H9 (cell line): ENCODE data around the gene TBC1D1. TPM values are rescaled to one million over a fixed set of nuclear protein-coding genes. Genes with fewer than 3 reads are reported as not detected.

Experiments used
- DNase-seq: peaks from one replicate; pipeline ENCODE4 v3.0.0-alpha.2; 2017
- H2AFZ ChIP-seq: one replicate; pipeline ENCODE4 v1.6.1; 2013; ENCODE audit warnings: mild to moderate bottlenecking, low read length, control low read depth, moderate library complexity
- H2AK5ac ChIP-seq: 2 replicates; pipeline ENCODE4 v1.6.1; 2013; ENCODE audit warnings: low read length, control low read depth, mixed read lengths; ENCODE audit not compliant: insufficient read length
- H2BK120ac ChIP-seq: one replicate; pipeline ENCODE4 v1.6.1; 2013; ENCODE audit warnings: low read depth, mild to moderate bottlenecking, low read length, control low read depth, inconsistent platforms; ENCODE audit not compliant: poor library complexity, severe bottlenecking
- H2BK12ac ChIP-seq: 2 replicates; pipeline ENCODE4 v1.6.1; 2013; ENCODE audit warnings: low read length, control low read depth, mixed read lengths, low read depth; ENCODE audit not compliant: insufficient read length
- H2BK15ac ChIP-seq: 2 replicates; pipeline ENCODE4 v1.6.1; 2013; ENCODE audit warnings: low read depth, low read length, control low read depth
- H2BK20ac ChIP-seq: one replicate; pipeline ENCODE4 v1.6.1; 2013; ENCODE audit warnings: low read depth, mild to moderate bottlenecking, low read length, control low read depth, inconsistent platforms; ENCODE audit not compliant: poor library complexity, severe bottlenecking
- H2BK5ac ChIP-seq: 2 replicates; pipeline ENCODE4 v1.6.1; 2013; ENCODE audit warnings: low read length, control low read depth, mixed read lengths; ENCODE audit not compliant: insufficient read length
- H3K14ac ChIP-seq: 2 replicates; pipeline ENCODE4 v1.6.1; 2013; ENCODE audit warnings: low read length, control low read depth; ENCODE audit not compliant: insufficient read depth
- H3K18ac ChIP-seq: 2 replicates; pipeline ENCODE4 v1.6.1; 2013; ENCODE audit warnings: low read depth, mild to moderate bottlenecking, mixed read lengths, low read length, control low read depth; ENCODE audit not compliant: insufficient read length
- H3K23ac ChIP-seq: 2 replicates; pipeline ENCODE4 v1.6.1; 2013; ENCODE audit warnings: low read length, control low read depth, mixed read lengths, low read depth; ENCODE audit not compliant: insufficient read length
- H3K23me2 ChIP-seq: 2 replicates; pipeline ENCODE4 v1.6.1; 2013; ENCODE audit warnings: low read depth, mild to moderate bottlenecking, mixed read lengths, low read length, control low read depth; ENCODE audit not compliant: insufficient read length, poor library complexity, severe bottlenecking
- H3K27ac ChIP-seq: 2 replicates; pipeline ENCODE4 v1.5.1; 2013; ENCODE audit warnings: low read length, control low read depth, mixed read lengths, low read depth; ENCODE audit not compliant: insufficient read length
- H3K27me3 ChIP-seq: 2 replicates; pipeline ENCODE4 v1.6.1; 2013; ENCODE audit warnings: low read length, control low read depth, inconsistent platforms; ENCODE audit not compliant: insufficient read depth
- H3K4ac ChIP-seq: 2 replicates; pipeline ENCODE4 v1.6.1; 2013; ENCODE audit warnings: low read depth, mild to moderate bottlenecking, control low read depth, inconsistent platforms, low read length, moderate library complexity
- H3K4me1 ChIP-seq: 2 replicates; pipeline ENCODE4 v1.6.1; 2013; ENCODE audit warnings: low read length, control low read depth, inconsistent platforms; ENCODE audit not compliant: insufficient read depth
- H3K4me2 ChIP-seq: 2 replicates; pipeline ENCODE4 v1.6.1; 2013; ENCODE audit warnings: low read length, control low read depth, mixed read lengths; ENCODE audit not compliant: insufficient read length, insufficient read depth
- H3K56ac ChIP-seq: 2 replicates; pipeline ENCODE4 v1.6.1; 2013; ENCODE audit warnings: low read depth, mild to moderate bottlenecking, mixed read lengths, low read length, control low read depth; ENCODE audit not compliant: insufficient read length
- H3K79me1 ChIP-seq: 2 replicates; pipeline ENCODE4 v1.6.1; 2013; ENCODE audit warnings: low read depth, mild to moderate bottlenecking, moderate library complexity, low read length, control low read depth, inconsistent platforms; ENCODE audit not compliant: insufficient read depth, poor library complexity, severe bottlenecking
- H3K79me2 ChIP-seq: 2 replicates; pipeline ENCODE4 v1.6.1; 2013; ENCODE audit warnings: low read length, control low read depth, inconsistent platforms; ENCODE audit not compliant: insufficient read depth
- H3K9ac ChIP-seq: 2 replicates; pipeline ENCODE4 v1.6.1; 2013; ENCODE audit warnings: low read length, control low read depth, mixed read lengths; ENCODE audit not compliant: insufficient read length; ENCODE audit errors: extremely low read depth
- H3K9me3 ChIP-seq: one replicate; pipeline ENCODE4 v1.6.1; 2013; ENCODE audit warnings: low read depth, low read length, inconsistent platforms; ENCODE audit not compliant: control insufficient read depth
- H3T11ph ChIP-seq: one replicate; pipeline ENCODE4 v1.6.1; 2013; ENCODE audit warnings: mild to moderate bottlenecking, low read length, control low read depth, inconsistent platforms
- H4K20me1 ChIP-seq: one replicate; pipeline ENCODE4 v1.6.1; 2013; ENCODE audit not compliant: control insufficient read depth, insufficient read length, insufficient read depth
- H4K5ac ChIP-seq: 2 replicates; pipeline ENCODE4 v1.6.1; 2013; ENCODE audit warnings: low read depth, mild to moderate bottlenecking, mixed read lengths, low read length, control low read depth; ENCODE audit not compliant: insufficient read length
- H4K8ac ChIP-seq: replicated peaks from 2 replicates; pipeline ENCODE4 v1.6.1; 2013; ENCODE audit warnings: low read length, control low read depth, mixed read lengths, low read depth; ENCODE audit not compliant: insufficient read length
- H4K91ac ChIP-seq: 2 replicates; pipeline ENCODE4 v1.6.1; 2013; ENCODE audit warnings: low read depth, mild to moderate bottlenecking, moderate library complexity, mixed read lengths, low read length, control low read depth; ENCODE audit not compliant: insufficient read length
- H3K27ac Mint-ChIP-seq, 3 experiments: 2 replicates in 2 of 3; 3 replicates in 1 of 3; pipeline ENCODE4 v1.8.0; 2020 to 2021; ENCODE audit warnings: mixed read lengths in 3 of 3, mild to moderate bottlenecking in 1 of 3, moderate library complexity in 1 of 3
- H3K27me3 Mint-ChIP-seq: 2 replicates; pipeline ENCODE4 v1.8.0; 2021; ENCODE audit warnings: low read depth, mild to moderate bottlenecking, moderate library complexity, mixed read lengths
- H3K36me3 Mint-ChIP-seq, 3 experiments: 2 replicates in 2 of 3; 3 replicates in 1 of 3; pipeline ENCODE4 v1.8.0; 2020 to 2021; ENCODE audit warnings: low read depth in 3 of 3, mixed read lengths in 3 of 3; ENCODE audit not compliant: insufficient read depth in 1 of 3
- H3K4me1 Mint-ChIP-seq, 2 experiments: 2 replicates each; pipeline ENCODE4 v1.8.0; 2020; ENCODE audit warnings: mixed read lengths in 2 of 2
- H3K4me3 Mint-ChIP-seq, 2 experiments: 2 replicates in 1 of 2; 3 replicates in 1 of 2; pipeline ENCODE4 v1.8.0; 2020 to 2021; ENCODE audit warnings: mild to moderate bottlenecking in 2 of 2, mixed read lengths in 2 of 2, moderate library complexity in 1 of 2
- H3K9me3 Mint-ChIP-seq, 2 experiments: 2 replicates in 1 of 2; 3 replicates in 1 of 2; pipeline ENCODE4 v1.8.0; 2020; ENCODE audit warnings: mild to moderate bottlenecking in 2 of 2, mixed read lengths in 2 of 2, moderate library complexity in 1 of 2
- CTCF ChIP-seq: fragments of 200-600 bp; sonication (generic); conservative IDR thresholded peaks from 3 replicates; pipeline ENCODE4 v1.8.0; 2021; ENCODE audit warnings: antibody characterized with exemption, mild to moderate bottlenecking
- WGBS: extraction: QIAGEN DNeasy Blood & Tissue Kit; methylation state at CpG from one replicate; pipeline ENCODE4 v1.1.7; 2013; ENCODE audit warnings: missing lambda C conversion rate, low lambda C conversion rate, mixed read lengths; ENCODE audit not compliant: insufficient read length; ENCODE audit errors: extremely low coverage; 5-methylcytosine and 5-hydroxymethylcytosine counted together
- total RNA-seq: library from RNA; stranded (reverse); gene quantifications from 2 replicates; pipeline ENCODE4 v1.2.1, GENCODE V29; 2021

Gene TBC1D1
- total RNA-seq, 1 experiment from 2014 or later, result 109 TPM

- Mint-ChIP-seq H3K27me3 (peaks cover 2% of the 10 kb centered on the region), H3K36me3 (no peaks in the 10 kb centered on the region), H3K4me1 (peaks cover 13 to 15% of the 10 kb centered on the region in 2 experiments), H3K9me3 (no peaks in the 10 kb centered on the region), H3K27ac (no peak overlapping the region), H3K4me3 (no peak overlapping the region)
- Histone ChIP-seq H3K18ac (no peak overlapping the region), H4K20me1 (no peaks in the 10 kb centered on the region), H2AK5ac (no peak overlapping the region), H3K4me2 (no peak overlapping the region), H2BK120ac (no peak overlapping the region), H4K5ac (no peak overlapping the region), H3K4me1 (no peaks in the 10 kb centered on the region; the same call in 1 of the 2 replicates), H3K56ac (no peak overlapping the region), H3K9ac (no peak overlapping the region), H2BK20ac (no peak overlapping the region), H2BK5ac (no peak overlapping the region), H3T11ph (no peak overlapping the region), H3K4ac (no peak overlapping the region), H3K23me2 (no peaks in the 10 kb centered on the region), H3K9me3 (no peaks in the 10 kb centered on the region), H4K91ac (no peak overlapping the region), H2AFZ (no peak overlapping the region), H4K8ac (no peak overlapping the region), H3K79me1 (no peaks in the 10 kb centered on the region), H2BK15ac (no peak overlapping the region), H3K79me2 (no peaks in the 10 kb centered on the region), H3K27ac (no peak overlapping the region), H2BK12ac (no peak overlapping the region), H3K23ac (no peak overlapping the region), H3K27me3 (no peaks in the 10 kb centered on the region), H3K14ac (no peak overlapping the region)
- TF ChIP-seq CTCF, result no peak
- no CpG with 5 or more reads among the region's 2 CpGs for WGBS
- no peak for DNase-seq
Measured at GRCh38 chr4:38153387-38153760, 262.5 kb downstream of the TBC1D1 start.
